ENCODE results near the gene PHKG2. TPM values are rescaled to one million over a fixed set of nuclear protein-coding genes. Genes with fewer than 3 reads are reported as not detected.
"Not testable (repeated sequence)": the region's sequence is repeated elsewhere in the genome, so short reads cannot be mapped to it uniquely, and the experiment has no call there.

Gene PHKG2
- total RNA-seq: 29.7 and 35.1 TPM in 2 replicates
- 52.1 and 57.0 TPM in 2 replicates for polyA plus RNA-seq

- H3K9me3 ChIP-seq (ENCODE audit: low read depth): no peaks in the 10 kb centered on the region
- H3K27me3 ChIP-seq: no peaks in the 10 kb centered on the region
- TF ChIP-seq CTCF (IDR thresholded peaks at IDR 0.05; ENCODE audit: low read depth, low read length): no peak
- peak within 1 kb of the TSS; percentile 81 for H3K27ac ChIP-seq
- peak; percentile 99 to 100 for DNase-seq (ENCODE audit: low read depth in 1 of 2, low spot score in 1 of 2)
- H3K4me3 ChIP-seq: peak within 1 kb of the TSS; percentile 87
- H3K36me3 ChIP-seq: peaks cover 18% of the 10 kb centered on the region
- no peaks in the 10 kb centered on the region for H3K4me1 ChIP-seq (ENCODE audit: low read depth)
Measured at GRCh38 chr16:30747799-30748633, at the start of gene PHKG2. PHKG2 (plus strand) TSS chr16:30748425; CDS start chr16:30748821, 396 bp downstream.

GRCh38 chr16:30698816-30699614, 49.2 kb upstream of the PHKG2 start, which contains the start of gene SRCAP:
SRCAP (plus strand) TSS chr16:30699171; CDS start chr16:30700825, 1,654 bp downstream.
- DNase-seq (ENCODE audit: low read depth in 1 of 2, low spot score in 1 of 2): peak; percentile 82 to 86
- peak within 1 kb of the TSS; percentile 70 for H3K4me3 ChIP-seq
- no peaks in the 10 kb centered on the region for H3K27me3 ChIP-seq
- TF ChIP-seq CTCF (IDR thresholded peaks at IDR 0.05; ENCODE audit: low read depth, low read length): no peak
- peaks cover 9% of the 10 kb centered on the region for H3K4me1 ChIP-seq (ENCODE audit: low read depth)
- H3K9me3 ChIP-seq (ENCODE audit: low read depth): no peaks in the 10 kb centered on the region
- peak within 1 kb of the TSS; percentile 100 for H3K27ac ChIP-seq
- peaks cover 25% of the 10 kb centered on the region for H3K36me3 ChIP-seq

- H3K4me3 ChIP-seq: peak overlapping the region; percentile 70
- peaks cover 9% of the 10 kb centered on the region for H3K4me1 ChIP-seq (ENCODE audit: low read depth)
- no peaks in the 10 kb centered on the region for H3K9me3 ChIP-seq (ENCODE audit: low read depth)
- no peaks in the 10 kb centered on the region for H3K27me3 ChIP-seq
- TF ChIP-seq CTCF (IDR thresholded peaks at IDR 0.05; ENCODE audit: low read depth, low read length): no peak
- DNase-seq (ENCODE audit: low read depth in 1 of 2, low spot score in 1 of 2): no peak
- peaks cover 32% of the 10 kb centered on the region for H3K36me3 ChIP-seq
- H3K27ac ChIP-seq: peak overlapping the region; percentile 100
Measured at GRCh38 chr16:30699615-30700099, 48.6 kb upstream of the PHKG2 start.

GRCh38 chr16:30700491-30700890, 47.7 kb upstream of the PHKG2 start:
- no peaks in the 10 kb centered on the region for H3K9me3 ChIP-seq (ENCODE audit: low read depth)
- H3K36me3 ChIP-seq: peaks cover 39% of the 10 kb centered on the region
- H3K27me3 ChIP-seq: no peaks in the 10 kb centered on the region
- no peak overlapping the region for H3K4me3 ChIP-seq
- H3K27ac ChIP-seq: peak overlapping the region; percentile 35
- no peak for TF ChIP-seq CTCF (IDR thresholded peaks at IDR 0.05; ENCODE audit: low read depth, low read length)
- DNase-seq (ENCODE audit: low read depth in 1 of 2, low spot score in 1 of 2): peak; percentile 5 to 72
- peaks cover 9% of the 10 kb centered on the region for H3K4me1 ChIP-seq (ENCODE audit: low read depth)

GRCh38 chr16:30700971-30701370, 47.3 kb upstream of the PHKG2 start:
- no peak overlapping the region for H3K4me3 ChIP-seq
- DNase-seq (ENCODE audit: low read depth in 1 of 2, low spot score in 1 of 2): no peak
- H3K27ac ChIP-seq: peak overlapping the region; percentile 35
- H3K9me3 ChIP-seq (ENCODE audit: low read depth): no peaks in the 10 kb centered on the region
- no peak for TF ChIP-seq CTCF (IDR thresholded peaks at IDR 0.05; ENCODE audit: low read depth, low read length)
- peaks cover 41% of the 10 kb centered on the region for H3K36me3 ChIP-seq
- no peaks in the 10 kb centered on the region for H3K27me3 ChIP-seq
- H3K4me1 ChIP-seq (ENCODE audit: low read depth): peaks cover 9% of the 10 kb centered on the region

- not testable (repeated sequence) for H3K9me3 ChIP-seq (ENCODE audit: low read depth); DNase-seq (ENCODE audit: low read depth in 1 of 2, low spot score in 1 of 2); H3K4me1 ChIP-seq (ENCODE audit: low read depth); H3K4me3 ChIP-seq; H3K27ac ChIP-seq; H3K27me3 ChIP-seq
- peaks cover 62% of the 10 kb centered on the region for H3K36me3 ChIP-seq
Measured at GRCh38 chr16:30703071-30703470, 45.2 kb upstream of the PHKG2 start.
